Prostate gland (tissue), 2 donors: ENCODE results near the gene LBX2.

Source experiments
- CTCF ChIP-seq, 4 experiments: fragments of 200-600 bp in 2 of 4; fragments of 450-650 bp in 2 of 4; sonication (generic) in 2 of 4; IDR thresholded peaks; 1 replicate in 3 of 4; 2 replicates in 1 of 4; pipeline ENCODE4 v1.5.1; 2016 to 2019; ENCODE audit warnings: antibody characterized with exemption in 4 of 4, mild to moderate bottlenecking in 2 of 4, moderate library complexity in 2 of 4
- POLR2AphosphoS5 ChIP-seq: sonication (generic); formaldehyde crosslinking; IDR thresholded peaks from one replicate; pipeline ENCODE4 v1.6.1; 2017; ENCODE audit warnings: antibody characterized with exemption

- no peak for TF ChIP-seq CTCF (IDR thresholded peaks at IDR 0.05)
- TF ChIP-seq POLR2AphosphoS5: no peak
These were observed 17.2 kb downstream of the LBX2 start for GRCh38 chr2:74481961-74482800.
